GM18526 (cell line): ENCODE measurements around the gene ICE1.

ENCODE experiments used
- POLR2A ChIP-seq: IDR thresholded peaks from 3 replicates; pipeline ENCODE4 v1.6.1; 2011; ENCODE audit not compliant: insufficient read length; ENCODE audit errors: extremely low read depth

Gene ICE1

DNA sequence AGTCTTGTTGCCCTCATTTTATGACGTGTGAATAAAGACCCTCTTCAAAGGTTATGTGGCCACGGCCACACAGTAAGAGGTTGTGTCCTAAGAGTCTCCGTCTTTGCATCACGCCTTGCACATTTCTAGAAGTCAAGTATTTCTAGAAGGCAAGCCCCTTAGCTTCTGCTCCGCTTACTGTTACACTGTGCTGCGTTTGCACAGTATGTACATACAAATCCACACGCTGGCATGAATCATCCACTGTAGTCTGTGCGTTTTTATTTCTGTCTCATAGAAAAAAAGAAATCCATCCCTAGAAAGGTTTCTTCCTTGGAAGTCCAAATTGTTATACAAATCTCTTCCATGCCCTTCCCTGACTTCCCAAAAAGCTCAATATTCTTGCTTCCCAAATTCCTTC is 21.4 kb upstream of the ICE1 start:
- no peak for TF ChIP-seq POLR2A

DNA sequence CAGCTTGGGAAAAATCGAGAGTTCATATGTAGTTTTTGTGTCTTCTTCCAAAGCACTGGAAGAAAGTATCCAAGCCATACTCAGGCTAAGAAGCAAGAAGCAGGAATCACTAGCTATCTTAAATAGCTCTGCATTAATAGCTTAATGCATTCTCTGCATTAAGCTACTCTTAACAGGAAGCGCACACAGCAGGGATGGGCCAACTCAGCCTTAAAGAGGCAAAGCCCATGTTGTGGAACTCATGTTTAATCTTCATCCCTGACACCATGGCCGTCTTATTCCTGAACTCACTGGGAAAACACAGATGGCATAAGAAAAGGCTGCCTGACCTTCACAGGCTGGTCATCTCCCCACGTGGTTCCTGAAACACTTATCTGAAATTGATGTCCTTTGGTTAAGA is 18.7 kb upstream of the ICE1 start:
- TF ChIP-seq POLR2A, result no peak

DNA sequence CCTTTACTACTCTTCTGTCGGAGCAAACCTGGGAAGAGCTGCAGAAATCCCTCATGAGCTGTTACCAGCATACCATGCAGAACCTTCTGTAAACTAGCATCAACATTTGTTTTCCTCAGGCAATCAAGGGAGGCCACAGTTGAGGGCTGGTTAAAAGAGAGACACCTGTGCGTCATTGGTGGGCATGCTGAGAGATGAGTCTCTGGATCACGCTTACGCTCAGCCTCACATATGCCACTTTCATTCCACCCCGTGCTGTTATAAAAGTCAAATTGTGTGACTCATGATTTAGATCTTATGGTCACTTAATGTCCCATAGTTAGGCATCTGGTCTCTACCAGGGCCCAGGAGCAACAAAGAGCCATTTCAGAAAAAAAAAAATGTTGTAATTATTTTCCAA is 18.1 kb upstream of the ICE1 start:
- no peak for TF ChIP-seq POLR2A

DNA sequence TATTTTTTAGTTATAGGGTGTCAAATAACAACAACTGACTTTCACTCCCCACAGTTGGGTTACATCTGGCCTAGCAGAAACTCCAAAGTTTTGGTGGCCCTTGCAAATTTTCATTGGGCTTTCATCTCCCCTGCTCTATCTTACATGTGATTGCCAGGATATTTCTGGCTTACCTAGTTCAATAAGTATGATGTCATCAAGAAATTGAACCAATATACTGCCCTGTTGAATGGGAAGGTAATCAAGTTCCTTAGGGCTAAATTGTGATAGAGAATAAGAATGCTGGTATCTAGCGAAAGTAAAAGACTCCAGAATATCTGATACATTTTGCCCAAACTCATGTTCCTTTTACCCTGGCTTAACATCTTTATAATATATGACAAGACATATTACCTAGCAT is 17.0 kb upstream of the ICE1 start:
- TF ChIP-seq POLR2A, result no peak

DNA sequence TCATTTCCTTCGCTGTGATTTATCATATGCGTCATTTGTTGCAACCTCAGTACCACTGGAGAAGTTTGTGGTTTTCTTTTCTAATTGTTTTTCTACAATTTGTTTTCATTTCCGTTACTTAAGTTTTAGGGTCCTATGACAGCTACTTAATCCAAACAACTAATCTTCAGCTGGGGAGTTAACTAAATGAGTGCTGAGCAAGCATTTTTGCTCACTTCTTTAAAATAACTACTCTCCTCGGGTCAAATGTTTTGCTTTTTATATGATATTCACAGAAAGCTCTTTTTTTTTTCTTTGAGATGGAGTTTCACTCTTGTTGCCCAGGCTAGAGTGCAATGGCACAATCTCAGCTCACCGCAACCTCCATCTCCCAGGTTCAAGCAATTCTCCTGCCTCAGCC is 14.6 kb upstream of the ICE1 start:
- no peak for TF ChIP-seq POLR2A

DNA sequence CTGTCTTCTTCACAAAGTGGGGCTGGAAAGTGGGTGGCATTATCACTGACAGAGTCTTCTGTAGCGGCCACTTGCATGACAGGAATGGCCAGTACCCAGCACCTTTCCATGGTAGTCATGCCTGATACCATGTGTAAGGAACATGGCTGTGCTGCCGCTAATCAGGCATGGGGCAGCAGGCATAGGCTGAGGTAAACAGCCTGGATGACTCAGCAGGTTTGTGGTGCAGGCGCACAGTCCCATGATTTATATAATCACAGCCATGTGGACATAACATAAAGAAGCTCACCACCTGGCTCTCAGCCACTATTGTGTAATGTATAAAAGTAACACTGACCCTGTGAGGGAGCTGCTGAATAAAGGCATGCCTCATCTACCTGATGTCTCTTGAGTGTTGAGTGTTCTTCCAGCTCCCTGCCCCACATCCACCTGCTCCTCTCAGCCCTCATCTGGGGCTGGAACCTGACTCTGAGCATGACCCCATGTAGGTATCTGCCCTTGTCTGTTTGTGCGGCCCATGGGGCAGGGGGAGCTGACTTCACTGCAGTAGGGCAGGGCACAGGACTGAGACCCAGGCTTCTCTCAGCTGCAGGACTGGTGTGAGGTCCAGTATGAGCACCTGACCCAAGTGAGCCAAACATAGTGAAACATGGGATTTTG is 13.2 kb upstream of the ICE1 start:
- TF ChIP-seq POLR2A, result no peak

DNA sequence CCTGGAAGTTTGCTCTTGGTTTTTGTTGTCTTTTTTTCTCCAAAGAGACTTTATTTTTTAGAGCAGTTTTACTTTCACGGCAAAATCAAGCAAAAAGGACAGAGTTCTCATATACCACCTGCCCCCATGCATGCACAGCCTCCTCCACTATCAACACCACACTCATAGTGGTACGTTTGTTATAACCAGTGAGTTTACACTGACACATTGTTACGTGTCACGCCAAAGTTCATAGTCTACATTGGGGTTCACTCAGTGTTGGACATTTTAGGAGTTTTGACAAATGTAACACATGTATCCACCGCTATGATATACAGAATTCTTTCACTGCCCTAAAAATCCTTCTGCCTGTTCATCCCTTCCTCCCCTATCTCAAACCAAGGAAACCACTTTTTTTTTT is 7.5 kb upstream of the ICE1 start:
- TF ChIP-seq POLR2A, result no peak

DNA sequence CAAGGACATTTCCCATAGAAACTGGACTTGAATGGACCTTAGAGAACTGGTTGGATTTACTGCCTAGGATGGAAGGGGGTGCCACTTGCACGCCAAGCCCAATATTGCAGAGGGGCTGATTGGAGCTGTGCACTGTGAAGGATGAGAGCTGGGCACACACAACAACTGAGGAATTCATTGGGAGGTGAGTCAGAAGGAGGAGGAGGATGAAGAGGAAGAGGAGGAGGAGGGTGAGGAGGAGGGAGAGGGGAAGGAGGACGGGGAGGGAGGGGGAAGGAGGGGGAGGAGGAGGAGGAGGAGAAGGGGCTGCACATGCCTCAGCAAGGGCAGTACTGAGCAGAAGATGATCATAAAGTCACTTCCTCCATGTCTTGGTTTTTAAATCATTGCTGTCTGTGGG is 5.7 kb upstream of the ICE1 start:
- no peak for TF ChIP-seq POLR2A

DNA sequence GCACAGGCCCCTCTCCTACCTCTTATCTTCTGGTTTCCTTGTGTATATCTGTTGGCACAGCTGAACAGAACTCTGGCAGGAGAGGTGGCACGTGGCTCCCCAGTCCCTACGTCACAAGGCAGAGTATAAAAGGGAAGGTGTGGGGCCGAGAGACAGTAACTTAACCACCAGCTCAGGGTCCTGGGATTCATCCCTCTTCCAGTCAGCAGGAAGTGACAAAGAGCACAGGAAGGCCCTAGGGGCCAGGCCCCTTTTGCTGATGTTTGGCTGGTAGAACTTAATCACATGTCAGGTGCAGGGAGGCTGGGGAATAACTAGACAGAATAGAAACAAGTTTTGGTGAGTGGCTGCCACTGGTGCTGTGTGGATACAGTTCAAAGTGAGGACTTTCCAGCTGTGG is 4.5 kb upstream of the ICE1 start:
- TF ChIP-seq POLR2A, result no peak

DNA sequence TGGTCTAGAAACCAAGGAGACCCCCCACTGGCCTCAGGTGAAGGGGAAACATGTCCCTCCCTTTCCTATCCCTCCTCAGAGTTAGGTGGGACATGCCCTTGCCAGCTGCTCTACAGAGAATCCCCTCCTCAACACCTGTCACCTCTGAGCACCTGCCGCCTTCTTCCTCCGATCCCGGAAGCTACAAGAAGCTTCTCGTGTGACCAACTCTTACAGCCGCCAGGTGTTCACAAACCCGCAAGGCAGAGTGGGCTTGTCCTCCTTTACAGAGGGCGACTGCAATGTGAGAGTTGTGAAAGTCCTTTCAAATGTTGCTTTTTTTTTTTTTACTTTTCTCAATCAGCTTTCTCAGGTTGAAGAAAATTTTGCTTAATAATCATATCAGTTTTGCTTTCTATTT is 3.7 kb upstream of the ICE1 start:
- TF ChIP-seq POLR2A, result no peak

DNA sequence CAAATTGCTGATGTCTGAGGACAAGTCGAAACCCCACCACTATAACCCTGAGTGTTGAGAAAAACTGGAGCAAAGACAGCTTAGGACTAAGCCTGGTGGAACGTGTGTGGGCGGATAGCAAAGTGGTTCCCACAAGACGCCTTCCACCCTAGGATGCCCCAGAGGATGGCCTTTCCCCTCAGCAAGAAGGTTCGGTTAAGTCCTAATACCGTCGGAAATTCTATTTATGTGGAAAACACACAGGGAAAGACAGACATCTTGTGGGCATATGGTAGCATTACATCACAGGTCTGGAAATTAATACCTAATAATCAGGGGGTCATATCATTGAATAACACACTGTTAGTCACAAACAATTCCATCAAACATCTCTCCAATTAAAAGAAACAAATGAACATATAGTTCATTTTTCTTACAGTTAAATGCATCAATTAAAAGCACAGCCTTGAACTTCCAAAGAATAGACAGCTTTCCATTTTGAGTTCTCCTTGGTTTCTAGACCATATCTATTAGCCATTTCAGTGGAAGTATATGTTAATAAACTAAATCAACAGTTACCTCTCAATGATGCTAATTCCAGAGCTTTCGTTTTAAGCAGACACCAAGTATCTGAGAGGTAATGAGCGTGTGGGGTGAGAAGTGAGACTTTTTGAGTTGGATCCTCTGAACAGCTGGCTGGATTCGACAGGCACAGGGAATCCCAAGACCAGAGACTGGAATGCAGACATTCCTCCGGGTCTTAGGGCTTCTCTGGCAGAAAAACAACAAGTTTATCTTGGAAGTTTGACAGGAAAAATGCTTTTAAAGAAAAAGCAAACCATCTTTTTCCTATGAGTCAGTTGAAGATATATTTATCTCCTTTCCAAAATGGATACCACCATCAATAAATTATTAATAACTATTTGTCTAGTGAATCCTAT is 2.9 kb upstream of the ICE1 start:
- TF ChIP-seq POLR2A, result no peak

DNA sequence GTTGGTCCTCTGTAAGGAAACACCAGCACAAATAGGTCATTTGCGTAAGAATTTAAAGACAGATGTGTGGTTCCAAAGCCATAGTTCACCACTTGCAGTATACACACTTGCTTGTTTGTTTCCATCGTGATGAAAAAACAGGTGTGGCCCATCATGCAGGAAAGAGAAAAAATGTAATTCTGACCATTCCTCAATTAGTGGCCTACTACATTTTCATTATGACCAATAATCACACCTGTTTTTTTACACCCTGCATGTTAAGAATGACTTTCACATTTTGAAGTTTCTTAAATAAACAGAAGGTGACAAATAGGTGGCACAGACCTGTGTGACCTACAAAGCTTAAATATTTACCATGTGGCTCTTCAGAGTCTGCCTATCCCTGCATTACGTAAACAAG is 2.2 kb upstream of the ICE1 start:
- no peak for TF ChIP-seq POLR2A

DNA sequence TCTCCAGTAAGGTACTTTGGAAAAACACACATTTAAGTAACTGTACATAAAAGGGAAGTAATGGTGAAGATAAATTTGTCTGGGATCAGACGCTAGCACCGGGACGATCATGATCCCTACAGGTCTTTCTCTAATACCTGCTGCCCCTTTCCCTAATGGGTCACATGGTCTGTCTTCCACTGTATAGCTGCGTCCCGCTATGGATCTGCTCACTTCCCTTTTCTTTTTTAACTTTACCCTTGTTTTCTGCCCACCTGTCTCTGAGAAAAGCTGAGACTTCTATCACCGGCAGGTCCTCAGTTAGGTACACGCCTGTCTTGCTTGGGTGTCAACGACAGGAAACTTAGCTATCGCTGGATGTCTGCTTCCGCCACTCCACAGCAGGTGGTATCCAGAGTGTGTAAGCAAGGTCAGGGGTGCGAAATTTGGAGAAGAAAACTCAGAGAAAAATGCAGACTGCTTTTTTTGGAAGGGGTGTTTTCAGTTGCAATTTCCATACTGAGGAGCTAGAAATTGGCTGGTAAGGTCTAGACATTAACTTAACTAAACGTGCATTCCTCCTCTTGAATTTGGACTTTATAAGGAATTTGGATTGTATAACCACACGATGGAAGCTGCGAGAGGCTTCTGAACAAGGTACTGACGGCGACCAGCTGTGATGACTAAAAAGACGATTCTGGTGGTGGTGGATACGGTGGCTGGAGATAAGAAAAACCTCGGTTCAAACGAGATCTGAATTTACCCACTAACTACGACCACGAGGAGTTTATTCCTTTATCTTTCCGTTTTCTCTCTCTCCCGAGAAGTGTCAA is 1.1 kb upstream of the ICE1 start:
- no peak for TF ChIP-seq POLR2A

DNA sequence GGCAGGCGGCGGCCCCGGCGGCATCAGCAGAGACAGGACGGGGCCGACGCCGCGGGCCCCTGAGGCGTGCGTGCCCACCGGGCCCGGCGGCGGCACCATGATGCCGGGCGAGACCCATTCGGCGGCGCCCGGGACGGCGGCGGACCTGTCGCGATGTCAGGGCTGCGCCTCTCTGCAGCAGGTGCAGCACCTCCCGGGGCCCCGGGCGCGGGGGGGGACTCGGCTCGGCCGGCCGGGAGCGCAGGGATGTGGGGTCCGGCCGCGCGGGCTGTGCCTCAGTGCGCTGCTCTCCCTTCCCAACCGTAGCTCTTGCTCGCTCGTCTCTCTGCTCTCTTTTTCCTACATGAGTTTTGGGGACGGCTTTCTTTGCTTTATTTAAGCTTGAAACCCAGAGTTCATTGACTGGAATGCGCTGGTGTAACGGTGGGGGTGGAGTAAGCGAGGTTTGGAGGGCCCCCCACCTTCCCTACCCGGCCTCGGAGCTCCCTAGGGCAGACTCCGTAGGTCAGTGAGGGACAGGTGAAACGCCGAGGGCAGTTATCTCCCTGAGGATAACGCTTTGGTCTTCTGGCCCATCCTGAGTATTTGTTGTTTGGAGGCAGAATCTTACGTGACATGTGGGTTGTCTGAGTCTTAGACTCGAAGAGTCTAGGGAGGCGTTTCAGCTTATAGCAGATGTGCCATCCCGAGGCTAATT is 490 bp downstream of the ICE1 start:
- no peak for TF ChIP-seq POLR2A

DNA sequence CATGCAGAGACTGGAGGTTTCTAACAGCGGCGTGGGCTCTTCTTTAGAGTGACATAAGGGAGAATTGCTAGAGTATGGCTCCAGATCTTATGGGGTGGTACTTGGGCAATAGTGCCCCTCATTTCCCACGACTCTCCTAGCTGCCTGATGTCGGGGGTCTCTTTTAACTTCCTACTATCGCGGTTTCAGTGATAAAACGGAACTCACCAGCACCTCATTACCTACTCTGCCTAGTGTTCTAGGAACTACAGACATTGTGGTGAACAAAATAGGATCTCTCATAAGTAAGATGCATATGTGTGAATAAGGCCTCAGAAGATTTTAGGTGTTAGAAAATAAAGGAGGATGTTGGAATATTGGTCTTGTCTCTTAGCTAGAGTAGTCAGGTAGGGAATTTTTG is 1.1 kb downstream of the ICE1 start:
- no peak for TF ChIP-seq POLR2A

DNA sequence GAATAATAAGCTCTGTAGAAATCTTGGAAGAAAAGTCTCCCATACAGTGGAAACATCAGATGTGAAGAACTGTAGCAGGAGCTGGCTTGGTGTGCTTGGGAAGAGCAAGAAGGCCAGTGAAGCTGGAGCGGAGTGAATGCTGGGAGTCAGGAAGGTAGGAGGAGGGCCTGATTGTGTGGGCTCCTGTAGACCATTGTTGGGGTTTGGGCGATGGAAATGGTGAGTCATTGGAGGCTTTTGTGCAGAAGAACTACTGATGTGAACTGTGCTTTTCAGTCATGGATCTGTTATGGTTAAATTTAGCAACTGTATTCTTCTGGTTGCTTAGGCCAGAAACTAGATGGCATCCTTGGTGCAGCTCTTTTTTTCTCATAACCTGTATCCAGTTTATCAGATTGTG is 2.3 kb downstream of the ICE1 start:
- no peak for TF ChIP-seq POLR2A

DNA sequence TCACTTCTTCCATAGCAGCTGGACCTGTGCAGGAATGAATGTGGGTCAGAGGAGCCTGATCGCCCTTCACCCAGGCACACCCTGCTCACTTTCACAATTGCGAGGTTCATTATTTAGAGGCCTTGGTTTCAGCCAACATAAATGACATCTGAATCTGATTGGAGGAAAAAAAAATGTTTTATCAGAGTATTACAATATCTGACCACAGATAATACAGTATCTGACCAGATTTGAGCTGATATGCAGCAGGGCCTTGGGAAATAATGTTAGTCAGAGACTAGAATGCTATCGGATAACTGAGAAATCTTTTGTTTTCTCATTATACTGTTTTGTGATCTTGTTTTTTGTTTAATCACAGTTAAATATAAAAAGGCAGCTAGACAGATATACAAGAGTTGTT is 7.7 kb downstream of the ICE1 start:
- TF ChIP-seq POLR2A, result no peak
